Mucosa of gallbladder (tissue), 1 donor: ENCODE measurements around the gene CIAO2A. TPM values are rescaled to one million over a fixed set of nuclear protein-coding genes. Genes with fewer than 3 reads are reported as not detected.
"Not testable (repeated sequence)": the region's sequence is repeated elsewhere in the genome, so short reads cannot be mapped to it uniquely, and the experiment has no call there.

Experiments
- DNase-seq: peaks from one replicate; pipeline ENCODE4 v3.0.0-alpha.2; 2020; ENCODE audit warnings: low spot score
- total RNA-seq: library from RNA; stranded (reverse); gene quantifications from one replicate; pipeline ENCODE4 v1.2.1, GENCODE V29; 2021
- donor health status: DM: no; HTN: no; CAD: no.

CIAO2A gene
- total RNA-seq, 1 donor from 2014 or later: 47.1 TPM

DNA sequence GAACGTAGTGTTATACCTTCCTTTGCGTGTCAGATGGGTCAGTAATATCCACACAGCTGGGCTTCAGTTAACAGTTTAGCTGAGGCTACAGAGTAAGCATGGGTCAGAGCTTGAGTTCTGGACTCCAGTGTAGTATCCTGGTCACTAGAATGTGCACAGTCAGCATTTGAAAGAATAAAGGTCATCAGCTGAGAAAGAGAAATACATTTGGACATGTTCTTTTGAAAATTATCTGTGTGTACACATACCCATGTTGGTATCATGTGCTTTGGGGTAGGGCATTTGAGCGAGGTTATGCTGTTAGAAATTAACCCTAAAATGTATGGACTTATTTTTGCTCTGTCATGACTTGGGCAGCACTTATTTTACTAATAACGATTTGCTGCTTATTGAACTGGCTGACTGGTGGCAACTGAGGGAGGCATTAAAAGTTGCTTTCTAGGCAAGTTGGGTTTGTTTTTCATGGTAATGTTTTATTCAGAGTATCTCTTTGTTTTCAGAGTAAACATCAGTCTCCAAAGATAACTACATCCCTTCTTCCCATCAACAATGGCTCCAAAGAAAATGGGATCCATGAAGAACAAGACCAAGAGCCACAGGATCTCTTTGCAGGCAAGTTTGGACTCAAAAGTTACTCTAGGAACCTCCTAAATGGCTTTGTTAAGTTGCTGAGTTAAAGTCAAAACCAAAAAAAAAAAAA is 18.6 kb upstream of the CIAO2A start:
- DNase-seq: no peak

DNA sequence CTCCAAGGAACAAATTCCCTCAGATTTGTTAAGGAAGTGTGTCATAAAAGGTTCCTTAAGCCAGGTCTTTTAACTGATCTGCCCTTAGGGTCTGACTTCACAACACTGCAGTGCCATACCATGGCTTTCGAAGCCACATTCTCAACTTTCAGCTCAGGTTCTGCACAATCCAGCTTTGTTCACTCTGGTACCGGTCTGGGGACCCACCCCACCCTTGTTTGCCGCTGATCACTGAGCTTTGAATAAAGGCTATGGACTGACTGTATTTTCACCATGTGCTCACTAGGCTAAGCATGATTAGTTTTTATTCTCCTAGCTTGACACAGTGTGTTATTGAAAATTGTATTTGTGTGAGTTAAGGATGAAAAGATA is 18.0 kb upstream of the CIAO2A start:
- DNase-seq: no peak

DNA sequence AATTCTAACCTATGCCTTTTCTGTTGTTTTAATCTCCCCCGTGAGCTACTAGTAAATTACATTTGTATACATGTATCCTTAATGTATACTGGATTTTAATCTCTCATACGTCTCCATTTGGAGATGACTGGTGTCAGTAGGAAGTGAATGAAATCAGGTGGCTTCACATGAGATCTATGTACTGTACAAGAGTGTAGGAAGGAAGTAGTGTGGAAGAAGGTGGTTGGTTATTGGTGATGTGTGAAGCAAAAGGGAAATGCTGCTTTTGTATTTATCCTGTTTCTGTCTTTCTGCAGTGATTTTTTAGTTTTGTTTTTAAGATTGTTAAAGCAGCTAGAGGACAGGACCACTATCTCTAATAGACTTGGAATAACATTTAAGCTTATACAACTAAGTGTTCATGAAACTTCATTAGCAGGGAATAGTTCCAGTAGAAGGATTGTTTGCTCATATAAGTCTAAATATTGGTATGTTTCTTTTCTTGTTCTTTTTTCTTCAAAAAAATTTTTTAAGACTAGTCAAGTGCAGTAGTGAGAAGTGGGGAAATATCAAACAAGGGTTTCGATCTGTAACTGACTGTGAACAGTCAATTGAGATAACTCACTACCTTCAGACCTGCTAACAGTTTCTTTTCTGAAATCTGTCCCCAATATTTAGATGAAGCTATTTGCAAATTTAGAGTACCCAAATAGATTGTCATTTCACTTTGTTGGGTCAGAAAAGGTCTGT is 17.5 kb upstream of the CIAO2A start:
- no peak for DNase-seq

DNA sequence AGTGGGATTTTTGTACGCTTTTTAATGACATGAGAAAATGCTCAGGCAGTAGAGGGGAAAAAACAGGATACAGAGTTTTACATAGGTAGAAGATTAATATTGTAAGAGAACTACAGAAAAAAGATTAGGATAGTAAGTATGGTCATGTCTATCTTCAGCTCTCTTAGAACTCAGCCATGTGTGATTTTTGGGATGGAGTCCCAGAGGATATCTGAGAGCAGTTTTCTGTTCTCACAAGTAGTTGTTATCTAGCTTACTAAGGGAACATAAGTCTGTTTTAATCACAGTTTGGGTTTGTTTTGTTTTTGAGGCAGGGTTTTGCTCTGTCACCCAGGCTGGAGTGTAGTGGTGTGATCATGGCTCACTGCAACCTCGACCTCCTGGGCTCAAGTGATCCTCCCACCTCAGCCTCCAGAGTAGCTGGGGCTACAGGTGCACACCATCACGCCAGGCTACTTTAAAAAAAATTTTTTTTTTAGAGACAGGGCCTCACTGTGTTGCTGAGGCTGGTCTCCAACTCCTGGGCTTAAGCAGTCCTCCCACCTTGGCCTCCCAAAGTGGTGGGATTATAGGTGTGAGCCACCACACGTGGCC is 16.6 kb upstream of the CIAO2A start:
- DNase-seq: not testable (repeated sequence)

DNA sequence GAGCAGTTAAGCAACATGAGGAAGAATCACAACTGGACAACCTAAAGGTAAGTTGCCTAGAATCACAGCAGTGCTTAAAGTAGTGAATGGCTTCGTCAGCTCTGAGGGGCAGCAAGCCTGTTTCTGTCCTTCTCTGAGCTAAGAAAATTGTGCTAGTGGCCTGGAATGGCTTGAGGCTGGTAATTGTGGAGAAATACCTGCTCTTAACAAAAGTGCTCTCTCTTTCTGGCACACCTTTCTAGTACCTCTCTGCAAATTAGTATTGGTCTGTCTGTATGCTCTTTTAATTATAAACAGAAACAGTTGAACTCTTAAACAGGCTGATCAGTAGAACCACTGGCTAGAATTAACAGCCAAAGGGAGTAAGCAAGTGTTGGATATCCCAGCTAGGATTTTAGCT is 13.7 kb upstream of the CIAO2A start:
- no peak for DNase-seq

DNA sequence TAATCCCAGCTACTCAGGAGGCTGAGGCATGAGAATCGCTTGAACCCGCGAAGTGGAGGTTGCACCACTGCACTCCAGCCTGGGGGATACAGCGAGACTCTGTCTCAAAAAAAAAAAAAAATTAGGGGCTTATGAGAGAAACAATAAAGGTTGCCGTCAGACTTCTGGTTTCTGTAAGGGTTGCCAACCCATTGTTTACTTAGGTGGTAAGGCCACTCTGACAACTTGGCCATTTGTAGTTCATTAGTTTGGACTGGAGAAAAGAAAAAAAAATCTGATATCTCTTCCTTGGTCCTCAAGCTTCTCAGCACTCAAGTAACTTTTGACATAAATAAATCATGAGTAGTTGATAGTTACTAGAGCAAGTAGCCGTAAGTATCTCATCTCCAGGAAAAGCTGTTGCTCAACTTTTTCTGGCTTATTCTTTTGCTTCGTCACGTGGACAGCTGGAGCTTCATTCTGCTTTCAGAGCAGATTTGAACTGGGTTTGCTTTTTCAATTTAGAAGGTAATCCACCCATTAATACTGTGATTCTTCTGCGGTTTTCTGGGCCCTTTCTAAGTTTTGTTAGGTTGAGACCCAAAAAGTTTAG is 11.6 kb upstream of the CIAO2A start:
- DNase-seq: peak; percentile 40

DNA sequence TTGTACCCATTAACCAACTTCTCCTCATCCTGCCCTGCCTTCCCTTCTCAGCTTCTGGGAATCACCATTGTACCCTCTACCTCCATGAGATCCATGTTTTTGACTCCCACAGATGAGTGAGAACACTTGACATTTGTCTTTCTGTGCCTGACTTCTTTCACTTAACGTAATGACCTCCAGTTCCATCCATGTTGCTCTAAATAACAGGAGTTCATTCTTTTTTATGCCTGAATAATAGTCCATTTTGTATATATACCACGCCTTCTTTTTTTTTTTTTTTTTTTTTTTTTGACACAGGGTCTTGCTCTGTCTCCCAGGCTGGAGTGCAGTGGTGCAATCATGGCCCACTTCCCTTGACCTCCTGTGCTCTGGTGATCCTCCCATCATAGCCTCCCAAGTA is 8.9 kb upstream of the CIAO2A start:
- no peak for DNase-seq

DNA sequence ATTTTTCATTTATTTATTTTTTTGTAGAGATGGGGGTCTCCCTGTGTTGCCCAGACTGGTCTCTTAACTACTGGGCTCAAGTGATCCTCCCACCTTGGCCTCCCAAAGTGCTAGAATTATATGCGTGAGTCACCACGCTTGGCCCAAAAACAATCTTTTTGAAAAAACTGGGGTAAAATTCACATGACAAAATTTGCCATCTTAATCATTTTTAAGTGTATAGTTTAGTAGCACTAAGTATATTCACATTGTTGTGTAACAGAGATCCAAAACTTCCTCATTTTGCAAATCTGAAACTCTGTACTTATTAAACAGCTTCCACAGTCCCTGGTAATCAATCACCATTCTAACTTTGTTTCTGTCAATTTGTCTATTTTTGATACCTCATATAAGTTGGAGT is 7.3 kb upstream of the CIAO2A start:
- DNase-seq: no peak

DNA sequence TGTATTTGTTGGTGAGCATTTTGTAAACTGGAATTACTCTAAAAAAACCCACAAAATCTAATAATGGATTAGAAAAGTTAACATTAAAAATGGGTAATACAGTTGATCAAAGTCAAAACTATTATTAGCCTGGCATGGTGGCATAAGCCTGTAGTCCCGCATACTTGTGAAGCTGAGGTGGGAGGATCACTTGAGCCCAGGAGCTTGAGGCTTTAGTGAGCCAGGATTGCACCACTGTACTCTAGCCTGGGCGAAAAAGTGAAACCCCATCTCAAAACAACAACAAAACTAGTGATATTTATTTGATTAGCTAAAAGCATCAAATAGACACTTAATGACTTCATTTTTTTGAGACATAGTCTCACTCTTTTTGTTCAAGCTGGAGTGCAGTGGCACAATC is 5.7 kb upstream of the CIAO2A start:
- no peak for DNase-seq

DNA sequence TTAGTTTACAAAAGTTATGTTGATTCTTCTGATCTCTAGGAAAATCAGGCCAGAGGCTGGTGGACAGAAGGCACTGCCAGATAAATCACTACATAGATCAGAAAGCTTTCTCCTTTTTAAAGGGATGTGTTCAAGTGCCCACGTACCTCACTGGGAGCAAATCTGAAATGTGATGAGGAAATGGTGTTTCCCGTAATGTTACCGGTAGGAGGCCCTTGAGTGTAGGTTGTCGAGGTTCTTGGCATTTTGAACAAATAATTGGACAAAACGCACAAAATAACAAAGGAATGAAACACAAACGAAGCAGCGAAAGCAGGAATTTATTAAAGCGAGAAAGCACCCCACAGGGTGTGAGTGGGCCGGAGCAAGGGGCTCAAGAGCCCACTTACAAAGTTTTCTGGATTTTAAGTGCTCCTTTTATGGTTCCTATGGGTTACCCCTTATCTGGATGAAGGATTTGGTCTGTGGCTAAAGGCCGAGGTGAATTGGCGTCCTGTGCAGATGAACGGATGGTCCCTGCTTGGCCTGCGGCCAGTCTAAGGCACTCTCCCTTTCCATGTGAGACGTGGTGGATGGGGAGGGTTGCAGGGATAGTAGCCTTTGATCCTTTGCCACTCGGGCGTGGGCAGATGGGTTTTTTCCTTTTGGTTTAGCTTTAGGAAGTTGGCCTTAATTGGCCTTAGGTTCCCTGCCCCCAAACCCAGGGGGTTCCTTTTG is 3.2 kb upstream of the CIAO2A start:
- DNase-seq: no peak

DNA sequence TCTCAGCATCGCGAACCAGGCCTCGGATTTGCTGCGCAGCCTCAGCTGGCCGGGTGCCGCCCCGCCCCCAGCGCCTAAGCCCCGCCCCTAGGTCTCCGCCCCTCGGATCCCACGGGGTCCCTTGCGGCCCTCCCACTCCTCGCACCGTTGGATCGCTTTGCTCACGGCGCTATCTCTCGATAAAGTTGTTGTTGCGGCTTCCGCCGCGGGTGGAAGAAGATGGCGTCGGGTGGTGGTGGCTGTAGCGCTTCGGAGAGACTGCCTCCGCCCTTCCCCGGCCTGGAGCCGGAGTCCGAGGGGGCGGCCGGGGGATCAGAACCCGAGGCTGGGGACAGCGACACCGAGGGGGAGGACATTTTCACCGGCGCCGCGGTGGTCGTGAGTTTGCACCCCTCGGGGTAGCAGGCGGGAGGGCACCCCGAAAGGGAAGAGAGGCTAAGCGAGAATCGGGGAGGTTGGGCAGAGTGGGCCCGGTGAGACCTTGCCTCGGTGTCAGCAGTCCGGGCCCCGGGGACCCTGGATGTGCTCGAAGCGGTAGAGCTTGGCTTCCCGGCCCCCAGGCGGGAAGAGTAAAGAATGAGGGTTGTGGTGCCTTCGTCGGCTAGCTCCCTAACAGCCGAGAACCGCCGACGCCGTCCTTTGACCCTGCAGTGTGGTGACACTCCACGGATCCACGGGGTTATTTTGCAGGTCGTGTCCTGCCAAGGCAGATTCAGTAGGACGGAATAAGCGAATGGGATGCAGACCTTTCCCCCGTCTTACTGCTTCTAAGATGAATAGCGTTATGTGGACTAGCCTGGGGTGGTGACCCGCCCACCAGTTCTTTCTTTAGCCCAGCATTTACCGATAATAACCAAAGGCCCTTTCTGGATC is 2.4 kb upstream of the CIAO2A start, which contains the start of gene SNX1:
Gene SNX1, plus strand, starts transcription at position 188 of the 873 bp plus-strand sequence. Its CDS starts 32 bp downstream, at position 220.
- peak; percentile 96 for DNase-seq

DNA sequence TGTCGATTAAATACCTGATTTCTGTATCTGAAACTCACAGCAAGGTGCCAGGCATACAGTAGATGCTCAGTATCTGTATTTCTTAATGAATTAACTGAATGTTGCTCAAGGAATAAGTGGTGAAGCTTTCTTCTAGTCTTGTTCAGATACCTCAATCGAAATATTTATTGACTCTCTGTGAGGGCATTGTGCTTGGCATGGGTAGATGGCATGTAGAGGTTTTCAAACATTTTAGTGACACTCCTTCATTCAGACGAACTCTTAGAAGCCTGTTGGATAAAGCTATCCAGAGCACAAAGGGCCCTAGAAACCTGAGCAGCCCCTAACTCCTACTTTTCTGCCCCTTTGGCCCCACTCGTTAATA is 1.8 kb upstream of the CIAO2A start:
- no peak for DNase-seq

DNA sequence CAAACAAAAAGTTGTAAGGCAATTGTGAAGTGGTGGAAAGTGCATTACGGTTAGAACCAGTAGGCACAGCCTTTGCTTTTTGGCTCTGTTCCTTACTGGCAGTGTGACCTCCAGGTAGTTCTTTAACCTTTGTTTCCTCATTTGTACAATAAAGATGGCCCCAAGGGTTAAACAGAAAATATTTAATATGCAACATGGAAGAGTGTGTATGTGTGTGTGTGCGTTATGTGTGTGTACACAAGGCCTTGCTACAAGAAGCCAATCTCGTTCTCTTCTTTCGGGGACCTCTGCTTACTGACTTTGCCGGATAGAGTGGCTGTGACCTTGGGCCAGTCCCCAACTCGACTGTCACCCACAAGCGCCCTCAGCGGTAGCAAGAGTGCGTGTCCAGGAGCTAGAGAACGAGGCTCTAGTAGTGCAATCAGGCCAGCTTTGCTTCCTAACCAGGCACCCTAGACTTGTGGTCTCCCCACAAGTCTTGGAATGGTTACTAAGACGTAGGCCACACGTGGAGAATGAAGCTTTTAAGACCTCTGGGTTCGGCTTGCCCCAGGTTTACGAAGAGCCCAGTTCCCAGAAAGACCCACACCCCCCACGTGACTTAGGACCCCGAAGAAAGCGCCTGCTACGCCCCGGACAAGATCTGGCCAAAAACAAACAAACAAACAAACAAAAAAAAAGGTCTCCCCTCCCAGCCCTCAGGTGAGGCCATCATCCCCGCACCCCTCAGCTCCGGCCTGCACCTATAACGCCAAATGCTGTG is 593 bp downstream of the CIAO2A start:
- DNase-seq: peak; percentile 35

DNA sequence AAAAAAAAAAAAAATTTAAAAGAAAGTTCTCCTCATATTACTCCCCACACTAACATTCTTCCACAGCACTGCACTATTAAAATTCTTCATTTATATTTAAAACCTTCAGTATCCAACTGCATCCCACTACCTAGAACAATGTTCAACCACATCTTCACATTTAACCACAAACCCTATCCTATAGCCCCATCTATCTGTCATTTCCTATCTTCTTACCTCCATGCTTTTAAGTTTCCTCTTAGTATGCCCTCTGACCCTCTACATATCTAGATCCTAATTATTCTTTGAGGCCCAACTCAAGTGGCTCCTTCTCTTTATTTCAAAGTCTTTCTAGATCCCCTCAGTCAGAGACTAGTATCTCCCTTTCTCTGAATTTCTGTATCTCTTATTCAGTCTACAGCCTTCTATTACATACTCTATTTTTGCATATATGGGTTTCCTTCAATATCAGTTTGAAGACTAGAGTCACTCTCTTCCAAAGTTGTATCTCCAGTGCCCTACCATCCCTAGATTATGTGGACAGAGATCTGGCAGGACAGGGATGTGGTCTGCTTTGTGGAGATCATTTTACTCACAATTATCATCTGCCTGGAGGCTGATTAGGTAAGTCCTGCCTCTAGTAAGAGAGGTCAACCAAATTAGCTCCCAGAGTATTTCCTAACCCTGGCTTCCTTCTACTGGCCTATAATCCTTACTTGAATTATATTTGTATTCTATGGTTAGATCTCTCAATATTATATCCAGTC is 1.4 kb downstream of the CIAO2A start:
- DNase-seq: no peak

DNA sequence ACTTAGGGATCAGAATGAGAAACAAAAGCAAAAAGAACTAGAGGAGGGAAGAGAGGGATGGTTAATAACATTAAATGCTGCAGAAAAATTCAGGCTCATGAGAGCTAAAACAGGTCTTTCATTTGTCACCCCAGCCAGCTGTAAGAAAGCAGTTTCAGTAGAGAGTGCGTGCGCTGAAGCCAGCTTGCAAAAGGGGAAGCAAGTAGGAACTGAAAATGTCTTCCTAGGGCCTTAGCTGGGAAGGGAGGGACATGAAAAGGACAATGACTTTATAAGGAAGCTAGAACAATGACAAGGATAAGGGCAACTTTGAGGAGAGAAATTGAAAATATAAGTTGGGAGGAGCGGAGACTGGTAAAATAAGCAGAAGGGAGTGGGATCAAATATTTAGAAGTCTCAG is 3.1 kb downstream of the CIAO2A start:
- DNase-seq: no peak

DNA sequence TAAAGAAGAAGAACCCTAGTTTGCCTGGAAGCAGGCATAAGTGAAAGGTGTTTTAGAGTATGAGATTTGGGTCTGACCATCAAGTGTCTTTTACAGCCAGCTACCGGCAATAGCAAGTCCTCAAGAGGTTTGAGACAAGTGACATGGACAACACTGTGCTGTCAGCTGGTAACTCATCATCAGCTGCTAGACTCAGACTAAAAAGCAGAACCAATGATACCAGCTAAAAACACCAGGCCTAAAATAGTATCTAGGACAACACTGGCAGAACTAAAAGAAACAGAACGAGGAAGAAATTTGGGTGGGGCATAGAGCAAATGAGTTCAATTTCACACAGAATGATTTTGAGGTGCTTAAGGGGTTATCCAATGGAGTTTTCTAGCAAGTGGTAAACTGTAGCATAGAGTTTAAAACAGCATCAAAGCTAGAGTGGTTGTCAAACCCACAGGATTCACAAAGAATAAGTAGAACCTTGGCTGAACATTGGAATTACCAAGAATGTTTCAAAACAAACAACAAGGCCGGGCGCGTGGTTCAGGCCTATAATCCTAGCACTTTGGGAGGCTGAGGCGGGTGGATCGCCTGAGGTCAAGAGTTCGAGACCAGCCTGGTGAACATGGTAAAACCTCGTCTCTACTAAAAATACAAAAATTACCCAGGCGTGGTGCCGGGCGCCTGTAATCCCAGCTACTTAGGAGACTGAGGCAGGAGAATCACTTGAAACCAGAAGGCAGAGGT is 3.9 kb downstream of the CIAO2A start:
- no peak for DNase-seq

DNA sequence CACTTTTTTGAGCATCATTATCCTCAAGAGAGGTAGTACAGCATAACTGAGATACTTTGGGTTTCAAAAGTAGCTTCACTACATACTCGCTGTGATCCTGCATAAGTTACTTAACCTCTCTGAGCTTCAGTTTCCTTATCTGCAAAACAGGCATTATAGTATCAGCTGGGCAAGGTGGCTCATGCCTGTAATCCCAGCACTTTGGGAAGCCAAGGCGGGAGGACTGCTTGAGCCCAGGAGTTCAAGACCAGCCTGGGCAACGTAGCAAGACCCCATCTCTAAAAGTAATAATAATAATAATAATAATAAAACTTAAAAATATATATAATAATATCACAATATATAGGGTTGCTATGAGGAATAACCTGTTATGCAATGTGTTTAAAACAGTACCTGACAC is 10.9 kb downstream of the CIAO2A start:
- DNase-seq: no peak

DNA sequence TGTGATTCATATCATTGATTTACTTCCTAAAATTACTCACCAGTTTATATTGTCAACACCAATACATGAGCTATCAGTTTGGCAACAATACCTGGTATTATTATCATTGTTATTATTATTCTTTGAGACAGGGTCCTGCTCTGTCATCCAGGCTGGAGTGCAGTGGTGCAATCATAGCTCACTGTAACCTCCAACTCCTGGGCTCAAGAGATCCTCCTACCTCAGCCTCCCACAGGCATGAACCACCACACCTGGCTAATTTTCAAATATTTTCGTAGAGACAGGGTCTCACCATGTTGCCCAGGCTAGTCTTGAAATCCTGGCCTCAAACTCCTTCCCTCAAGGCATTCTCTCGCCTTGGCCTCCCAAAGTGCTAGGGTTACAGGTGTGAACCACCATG is 20.1 kb downstream of the CIAO2A start:
- DNase-seq: not testable (repeated sequence)

DNA sequence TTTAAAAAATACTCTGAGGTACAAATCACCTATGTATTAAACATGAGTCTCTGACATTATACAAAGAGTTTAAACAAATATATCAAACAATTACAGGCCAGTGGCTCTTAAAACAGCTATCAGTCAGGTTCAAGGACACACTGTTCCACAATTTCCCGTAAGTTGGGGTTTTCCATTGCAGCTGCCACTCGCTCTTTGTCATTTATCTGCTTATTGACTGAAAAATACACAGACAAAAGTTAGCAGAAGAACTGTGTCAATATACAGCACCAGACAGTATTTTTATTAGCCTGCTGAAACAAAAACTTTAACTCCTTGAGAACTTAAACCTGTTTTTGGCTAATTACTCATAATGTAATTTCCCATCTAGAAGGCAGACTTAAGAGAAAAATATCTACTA is 20.8 kb downstream of the CIAO2A start:
- DNase-seq: no peak
